Kidney (tissue), 14 donors: ENCODE measurements around the gene SUPT4H1. TPM values are rescaled to one million over a fixed set of nuclear protein-coding genes. Genes with fewer than 3 reads are reported as not detected.
A peak's percentile ranks its signal among the peaks of the same experiment; 100 is the strongest.

Experiments used
- DNase-seq, 5 donors: peaks; one replicate each; pipeline ENCODE4 v3.0.0-alpha.2; 2013 to 2020
- FAIRE-seq: peaks from 2 replicates; lab custom pipeline; 2012; peaks lifted over from hg19 to GRCh38; lab: Jason Lieb, UNC
- H3K27ac ChIP-seq, 2 donors: one replicate each; pipeline ENCODE4 v1.7.0; 2013; ENCODE audit warnings: low read depth in 2 of 2, low read length in 2 of 2, inconsistent platforms in 1 of 2
- H3K27me3 ChIP-seq: one replicate; pipeline ENCODE4 v1.7.1; 2013; ENCODE audit warnings: low read length, inconsistent platforms; ENCODE audit not compliant: control insufficient read depth, insufficient read depth
- H3K36me3 ChIP-seq, 3 donors: one replicate each; pipeline versions ENCODE4 v1.7.0 to v1.7.1; 2013; ENCODE audit warnings: low read length in 3 of 3, control low read depth in 1 of 3, inconsistent platforms in 1 of 3; ENCODE audit not compliant: insufficient read depth in 3 of 3, control insufficient read depth in 2 of 3
- H3K4me1 ChIP-seq, 3 donors: one replicate each; pipeline versions ENCODE4 v1.7.0 to v1.7.1; 2013; ENCODE audit warnings: low read length in 3 of 3, inconsistent platforms in 1 of 3, low read depth in 1 of 3; ENCODE audit not compliant: control insufficient read depth in 2 of 3, insufficient read depth in 2 of 3
- H3K4me3 ChIP-seq, 3 donors: one replicate each; pipeline versions ENCODE4 v1.7.0 to v1.8.1; 2013; ENCODE audit warnings: low read length in 3 of 3, control low read depth in 1 of 3, inconsistent platforms in 1 of 3
- H3K9ac ChIP-seq, 3 donors: one replicate each; pipeline versions ENCODE4 v1.7.0 to v1.7.1; 2013; ENCODE audit warnings: low read length in 3 of 3, control low read depth in 1 of 3, inconsistent platforms in 1 of 3
- H3K9me3 ChIP-seq, 3 donors: one replicate each; pipeline versions ENCODE4 v1.7.0 to v1.7.1; 2013; ENCODE audit warnings: low read length in 3 of 3, control low read depth in 1 of 3, inconsistent platforms in 1 of 3; ENCODE audit not compliant: control insufficient read depth in 2 of 3, insufficient read depth in 1 of 3
- CTCF ChIP-seq: IDR thresholded peaks from 3 replicates; pipeline ENCODE4 v1.5.1; 2012; ENCODE audit warnings: mild to moderate bottlenecking, moderate library complexity, borderline replicate concordance; ENCODE audit not compliant: insufficient read depth; ENCODE audit errors: extremely low read depth
- intact Hi-C: fragments of 100-400 bp; cut with DNase I; formaldehyde crosslinking; loops from one replicate; pipeline ENCODE4 v1.11.1; 2022
- polyA plus RNA-seq: library from polyadenylated mRNA; stranded (reverse); fragments of 350-450 nt; fragmentation: Illumina TruSeq; extraction: RNeasy Lipid Tissue Mini Kit (QIAGEN cat#74804); gene quantifications from one replicate; pipeline ENCODE4 v1.2.3, GENCODE V29; 2014; ENCODE audit warnings: low read depth, low replicate concordance; ENCODE audit not compliant: insufficient read depth
- total RNA-seq: library from RNA; stranded (reverse); fragmentation: NEBNext Ultra II Directional; extraction: Animal tissue kit (Norgen Biotek cat#: 25700); gene quantifications from one replicate; pipeline ENCODE4 v1.2.1, GENCODE V29; 2021
- donor health status: control.
- donor health status: control.
- donor health status: control.
- donor health status: control.
- donor health status: control.
- donor health status: DM: yes; HTN: yes; CAD: no.
- donor health status: Normal renal cell carcinoma (clear cell type).

The SUPT4H1 gene
- total and polyA plus RNA-seq, 2 donors from 2014 or later = 60.5 to 129 TPM

DNA sequence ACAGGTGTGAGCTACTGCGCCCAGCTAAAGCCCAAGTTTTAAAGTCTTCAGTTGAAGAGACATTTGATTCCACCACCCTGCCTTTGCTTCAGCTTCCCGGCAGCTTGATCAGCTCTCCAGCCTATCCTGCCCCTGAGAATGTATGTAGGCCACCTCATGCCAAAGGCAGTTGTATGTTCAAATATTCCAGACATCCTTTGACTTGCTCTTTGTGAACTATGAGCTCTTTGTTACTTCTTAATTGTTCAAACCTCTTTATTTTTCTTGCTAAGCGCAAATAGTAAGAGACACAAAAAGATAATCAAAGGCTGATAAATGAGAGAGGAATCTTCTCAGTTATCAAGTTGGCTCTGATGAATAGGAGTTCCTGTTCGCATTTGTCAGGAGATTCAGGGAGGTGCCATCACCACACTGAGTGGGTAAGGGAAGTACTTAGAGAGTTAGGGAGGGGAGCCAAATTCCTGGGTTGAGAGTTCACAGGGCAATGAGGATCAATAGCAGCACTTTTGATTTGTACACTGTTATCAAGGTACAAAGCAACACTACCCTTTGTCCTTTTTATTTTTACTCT, 32.0 kb upstream of the SUPT4H1 start:
- intact Hi-C loops = no loop called here
- Histone ChIP-seq H3K9ac (peak overlapping the region in 1 of 3 donors; percentile 24), H3K36me3 (no peaks in the 10 kb centered on the region), H3K4me1 (peaks cover 16 to 32% (median 32%) of the 10 kb centered on the region in 3 donors), H3K27ac (no peak overlapping the region), H3K27me3 (no peaks in the 10 kb centered on the region), H3K4me3 (no peak overlapping the region), H3K9me3 (no peaks in the 10 kb centered on the region)
- TF ChIP-seq CTCF = no peak
- DNase-seq (no peak), FAIRE-seq (no peak)

DNA sequence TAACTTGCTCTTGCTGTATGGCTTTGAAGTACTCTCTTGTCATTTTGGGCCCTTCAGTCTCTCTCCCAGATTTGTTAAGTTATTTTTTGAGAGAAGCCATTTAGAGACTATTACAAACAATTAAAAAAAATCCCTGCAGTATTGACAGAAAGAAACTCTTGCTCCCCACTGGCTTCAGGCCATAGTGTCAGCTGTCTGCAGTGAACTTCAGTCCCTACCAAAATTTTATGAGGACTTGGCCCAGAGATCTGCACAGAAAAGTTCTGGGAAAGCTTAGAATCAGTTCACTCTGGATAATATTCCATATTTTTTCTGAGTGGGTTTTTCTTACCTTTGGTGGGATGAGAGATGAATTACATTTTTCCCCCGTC, 30.9 kb upstream of the SUPT4H1 start:
- Histone ChIP-seq H3K9ac (peak overlapping the region in 1 of 3 donors; percentile 0), H3K27me3 (no peaks in the 10 kb centered on the region), H3K9me3 (no peaks in the 10 kb centered on the region), H3K27ac (peak overlapping the region in 1 of 2 donors; percentile 44), H3K4me3 (peak overlapping the region in 1 of 3 donors; percentile 10), H3K36me3 (no peaks in the 10 kb centered on the region), H3K4me1 (peaks cover 13 to 32% (median 31%) of the 10 kb centered on the region in 3 donors)
- DNase-seq (no peak), FAIRE-seq (no peak)
- no peak for TF ChIP-seq CTCF
- intact Hi-C loops = no loop called here

GRCh38 chr17:58382108-58382871, 30.3 kb upstream of the SUPT4H1 start:
- no peaks in the 10 kb centered on the region for H3K36me3 ChIP-seq
- H3K9me3 ChIP-seq = no peaks in the 10 kb centered on the region
- H3K27me3 ChIP-seq = no peaks in the 10 kb centered on the region
- peak overlapping the region in 1 of 3 donors; percentile 10 for H3K4me3 ChIP-seq
- TF ChIP-seq CTCF = no peak
- H3K27ac ChIP-seq = peak overlapping the region; percentile 23 to 44
- H3K4me1 ChIP-seq = peaks cover 13 to 32% (median 31%) of the 10 kb centered on the region in 3 donors
- H3K9ac ChIP-seq = peak overlapping the region in 1 of 3 donors; percentile 0
- intact Hi-C loops = no loop called here
- no peak for DNase-seq
- FAIRE-seq = no peak
